Measurements from ENCODE around the gene F9. TPM values are rescaled to one million over a fixed set of nuclear protein-coding genes. Genes with fewer than 3 reads are reported as not detected.

The F9 gene
- total and polyA plus RNA-seq, 5 donors from 2014 or later, result not detected

GRCh38 chrX:139600105-139600504 lies 69.6 kb downstream of the F9 start:
- ATAC-seq (ENCODE audit: low read depth in 2 of 2), result no peak
- Mint-ChIP-seq H3K4me1 (no peaks in the 10 kb centered on the region), H3K9me3 (peaks cover 0 to 7% (median 0%) of the 10 kb centered on the region in 7 donors)

More at GRCh38 chrX:139600105-139600504, 69.6 kb downstream of the F9 start:
- Histone ChIP-seq H3K4me1 (ENCODE audit: control insufficient read depth, insufficient read depth, low read length, poor library complexity, severe bottlenecking) (no peaks in the 10 kb centered on the region), H3K27me3 (ENCODE audit: control insufficient read depth, insufficient read depth, low read length) (no peaks in the 10 kb centered on the region), H3K4me3 (ENCODE audit: low read depth, low read length) (no peak overlapping the region), H3K9me3 (ENCODE audit: control insufficient read depth in 2 of 2, low read length in 2 of 2) (no peaks in the 10 kb centered on the region), H3K36me3 (ENCODE audit: control insufficient read depth, insufficient read depth, low read length) (no peaks in the 10 kb centered on the region), H3K27ac (ENCODE audit: insufficient read depth, low read length, poor library complexity, severe bottlenecking) (no peak overlapping the region)
- Mint-ChIP-seq H3K27me3 (no peaks in the 10 kb centered on the region), H3K27ac (no peak overlapping the region), H3K4me3 (no peak overlapping the region), H3K36me3 (no peaks in the 10 kb centered on the region)
- no peak for DNase-seq

Other genes with a start within 250 kb of the F9 start
- 0.27 TPM for gene MCF2, start 177.4 kb downstream of the F9 start, total RNA-seq
- gene MCF2, start 177.4 kb downstream of the F9 start, polyA plus RNA-seq, result not detected

Data from CD4-positive, CD25-positive, alpha-beta regulatory T cell (primary cell).